Measurements from ENCODE around the gene GATA5. TPM values are rescaled to one million over a fixed set of nuclear protein-coding genes. Genes with fewer than 3 reads are reported as not detected.

GATA5 gene
- total RNA-seq, 4 donors from 2014 or later: not detected

GRCh38 chr20:62507323-62507722 lies 31.5 kb upstream of the GATA5 start:
- H3K4me3 ChIP-seq: no peak overlapping the region
- in situ Hi-C loops (cut with MboI; ENCODE audit: low sequenced_read_pairs in 4 of 4): loop anchor here in 3 of 4 donors (10.0 to 25.0 kb wide), 3 partner anchors 67 to 297 kb away; partner anchors contain the start of gene OGFR (in 1 of the 3)

GRCh38 chr20:62506791-62507190 lies 31.0 kb upstream of the GATA5 start:
- H3K36me3 ChIP-seq: no peaks in the 10 kb centered on the region
- ATAC-seq (no peak), DNase-seq (no peak)
- intact Hi-C loops (cut with DNase I; ENCODE audit: low total_unique reads): no loop called here
- H3K4me3 ChIP-seq: no peak overlapping the region
- in situ Hi-C loops (cut with MboI; ENCODE audit: low sequenced_read_pairs in 4 of 4): loop anchor here in 3 of 4 donors (10.0 to 25.0 kb wide), 3 partner anchors 68 to 298 kb away; partner anchors contain the start of gene OGFR (in 1 of the 3)
- peaks cover 23 to 32% of the 10 kb centered on the region in 2 donors for H3K4me1 ChIP-seq
- peak overlapping the region in 3 of 4 donors; percentile 74 to 82 (median 81) for H3K27ac ChIP-seq
- no peak for TF ChIP-seq POLR2A (IDR thresholded peaks at IDR 0.05)
- no peak for TF ChIP-seq CTCF (IDR thresholded peaks at IDR 0.05 in 4 of 5, conservative IDR thresholded peaks at IDR 0.05 in 1 of 5)
- H3K27me3 ChIP-seq: no peaks in the 10 kb centered on the region
- H3K9me3 ChIP-seq: no peaks in the 10 kb centered on the region

More at GRCh38 chr20:62507323-62507722, 31.5 kb upstream of the GATA5 start:
- H3K36me3 ChIP-seq: no peaks in the 10 kb centered on the region
- intact Hi-C loops (cut with DNase I; ENCODE audit: low total_unique reads): no loop called here
- no peaks in the 10 kb centered on the region for H3K27me3 ChIP-seq
- DNase-seq: peak in 1 of 2 donors; percentile 50
- TF ChIP-seq CTCF (IDR thresholded peaks at IDR 0.05 in 4 of 5, conservative IDR thresholded peaks at IDR 0.05 in 1 of 5): no peak
- no peak for TF ChIP-seq POLR2A (IDR thresholded peaks at IDR 0.05)
- no peaks in the 10 kb centered on the region for H3K9me3 ChIP-seq
- peaks cover 28 to 34% of the 10 kb centered on the region in 2 donors for H3K4me1 ChIP-seq
- ATAC-seq: no peak
- H3K27ac ChIP-seq: peak overlapping the region in 3 of 4 donors; percentile 15 to 81 (median 48)

DNA sequence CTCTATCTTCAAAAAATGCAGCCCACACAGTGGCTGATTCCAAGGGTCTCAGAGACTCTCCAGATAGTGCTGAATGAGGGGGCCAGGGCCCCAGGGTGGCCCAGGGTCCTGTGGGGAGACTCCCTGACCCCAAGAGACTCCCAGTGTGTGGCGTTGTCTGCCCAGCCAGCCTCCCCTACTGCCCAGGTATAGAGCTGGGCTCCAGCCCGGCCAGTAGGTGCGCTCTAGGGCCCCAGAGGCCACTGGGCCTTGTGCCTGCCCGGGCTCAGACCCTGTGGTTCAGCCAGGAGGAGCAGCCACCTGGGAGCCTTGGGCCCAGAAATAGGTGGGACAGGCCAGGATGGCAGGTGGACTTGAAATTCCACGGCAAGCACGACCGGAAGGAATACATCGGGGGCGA lies 30.3 kb upstream of the GATA5 start:
- intact Hi-C loops (cut with DNase I; ENCODE audit: low total_unique reads): no loop called here
- no peaks in the 10 kb centered on the region for H3K9me3 ChIP-seq
- peak; percentile 12 to 18 for ATAC-seq
- in situ Hi-C loops (cut with MboI; ENCODE audit: low sequenced_read_pairs in 4 of 4): loop anchor here in 3 of 4 donors (10.0 to 25.0 kb wide), 3 partner anchors 69 to 299 kb away; partner anchors contain the start of gene OGFR (in 1 of the 3)
- no peaks in the 10 kb centered on the region for H3K27me3 ChIP-seq
- peaks cover 16 to 25% of the 10 kb centered on the region in 2 donors for H3K4me1 ChIP-seq
- TF ChIP-seq POLR2A (IDR thresholded peaks at IDR 0.05): no peak
- no peak for TF ChIP-seq CTCF (IDR thresholded peaks at IDR 0.05 in 4 of 5, conservative IDR thresholded peaks at IDR 0.05 in 1 of 5)
- H3K4me3 ChIP-seq: no peak overlapping the region
- peak overlapping the region; percentile 58 to 82 (median 78) for H3K27ac ChIP-seq
- DNase-seq: no peak
- H3K36me3 ChIP-seq: no peaks in the 10 kb centered on the region

- H3K27ac ChIP-seq: peak overlapping the region; percentile 58 to 82 (median 78)
These were observed 29.7 kb upstream of the GATA5 start for GRCh38 chr20:62505337-62506045.

More at GRCh38 chr20:62505337-62506045, 29.7 kb upstream of the GATA5 start:
- H3K36me3 ChIP-seq: no peaks in the 10 kb centered on the region
- no peak overlapping the region for H3K4me3 ChIP-seq
- no peaks in the 10 kb centered on the region for H3K9me3 ChIP-seq
- DNase-seq (peak; percentile 50 to 73), ATAC-seq (peak; percentile 74 to 75)
- intact Hi-C loops (cut with DNase I; ENCODE audit: low total_unique reads): no loop called here
- in situ Hi-C loops (cut with MboI; ENCODE audit: low sequenced_read_pairs in 4 of 4): loop anchor here in 3 of 4 donors (10.0 to 25.0 kb wide), 3 partner anchors 69 to 299 kb away; partner anchors contain the start of gene OGFR (in 1 of the 3)
- H3K4me1 ChIP-seq: peaks cover 12 to 21% of the 10 kb centered on the region in 2 donors
- TF ChIP-seq CTCF (IDR thresholded peaks at IDR 0.05 in 4 of 5, conservative IDR thresholded peaks at IDR 0.05 in 1 of 5) (no peak), POLR2A (IDR thresholded peaks at IDR 0.05) (no peak)
- H3K27me3 ChIP-seq: no peaks in the 10 kb centered on the region

Data from gastrocnemius medialis (tissue), 4 donors.